Large intestine (tissue), 3 donors: ENCODE data around the gene TAF12. TPM values are rescaled to one million over a fixed set of nuclear protein-coding genes. Genes with fewer than 3 reads are reported as not detected.
A peak's percentile ranks its signal among the peaks of the same experiment; 100 is the strongest.
"Not testable (repeated sequence)": the region's sequence is repeated elsewhere in the genome, so short reads cannot be mapped to it uniquely, and the experiment has no call there.

Experiments
- DNase-seq, 2 donors: peaks; one replicate each; pipeline versions ENCODE4 v3.0.0 to v3.0.0-alpha.2; 2013
- H3K27ac ChIP-seq: one replicate; pipeline ENCODE4 v1.5.1; 2013; ENCODE audit warnings: low read length
- H3K27me3 ChIP-seq: 2 replicates; pipeline ENCODE4 v1.6.1; 2013; ENCODE audit warnings: low read length; ENCODE audit not compliant: control insufficient read depth, insufficient read depth
- H3K36me3 ChIP-seq: 2 replicates; pipeline ENCODE4 v1.6.1; 2013; ENCODE audit warnings: low read length; ENCODE audit not compliant: control insufficient read depth, insufficient read depth
- H3K4me1 ChIP-seq: one replicate; pipeline ENCODE4 v1.6.1; 2013; ENCODE audit warnings: low read length; ENCODE audit not compliant: control insufficient read depth, insufficient read depth
- H3K4me3 ChIP-seq: one replicate; pipeline ENCODE4 v1.5.1; 2013; ENCODE audit warnings: low read length
- H3K9me3 ChIP-seq: one replicate; pipeline ENCODE4 v1.6.1; 2013; ENCODE audit warnings: mild to moderate bottlenecking, low read depth, low read length, moderate library complexity; ENCODE audit not compliant: control insufficient read depth
- WGBS: methylation state at CpG from one replicate; pipeline ENCODE4 v1.1.5; 2013; ENCODE audit warnings: low lambda C conversion rate; ENCODE audit not compliant: insufficient coverage; 5-methylcytosine and 5-hydroxymethylcytosine counted together
- polyA plus RNA-seq: library from polyadenylated mRNA; unstranded; fragments of 120-200 nt; gene quantifications from one replicate; pipeline ENCODE4 v1.2.1, GENCODE V29; 2013

The TAF12 gene
- polyA plus RNA-seq, 1 donor: 27.5 TPM

DNA sequence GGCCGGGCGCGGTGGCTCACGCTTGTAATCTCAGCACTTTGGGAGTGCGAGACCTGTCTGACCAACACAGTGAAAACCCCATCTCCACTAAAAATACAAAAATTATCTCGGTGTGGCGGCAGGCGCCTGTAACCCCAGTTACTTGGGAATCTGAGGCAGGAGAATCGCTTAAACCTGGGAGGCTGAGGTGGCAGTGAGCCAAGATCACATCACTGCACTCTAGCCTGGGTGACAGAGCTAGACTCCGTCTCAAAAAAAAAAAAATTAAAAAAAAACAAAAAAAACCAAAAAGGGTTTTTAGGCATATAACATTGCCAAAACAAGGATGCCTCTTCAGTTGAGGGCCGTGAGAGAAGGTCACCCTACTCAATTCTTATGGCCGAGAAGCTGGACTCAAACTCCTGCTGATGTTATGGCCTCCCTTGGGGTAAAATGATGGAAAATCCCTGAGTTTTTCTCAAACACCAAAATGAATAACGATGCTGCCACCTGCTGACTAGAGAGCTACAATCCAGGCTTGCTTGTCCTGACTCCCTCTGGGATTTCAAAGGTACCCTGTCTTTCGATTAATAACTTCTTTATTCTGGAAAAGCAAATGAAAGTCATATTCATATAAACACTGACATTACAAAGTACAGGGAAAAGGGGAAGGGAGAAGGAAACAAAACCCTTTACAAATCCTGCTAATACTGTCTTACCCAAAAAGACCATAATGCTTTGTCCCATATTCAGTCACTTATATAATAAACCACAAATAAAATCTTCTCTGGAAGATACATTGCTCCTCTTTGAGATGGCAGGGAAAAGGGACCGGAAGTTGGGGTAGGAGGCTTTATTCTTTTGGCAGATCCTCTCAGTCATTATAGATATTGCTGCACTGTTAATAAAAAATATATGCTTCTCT, 40.1 kb downstream of the TAF12 start:
- H3K36me3 ChIP-seq: peaks cover 45% of the 10 kb centered on the region
- WGBS: 14% methylated on average over 1 of the region's 15 CpGs

GRCh38 chr1:28601696-28602095, 41.2 kb downstream of the TAF12 start:
- H3K36me3 ChIP-seq: peaks cover 37% of the 10 kb centered on the region
- no CpG with 5 or more reads among the region's 3 CpGs for WGBS
- H3K4me1 ChIP-seq: no peaks in the 10 kb centered on the region
- no peak overlapping the region for H3K4me3 ChIP-seq
- DNase-seq: no peak
- no peaks in the 10 kb centered on the region for H3K9me3 ChIP-seq
- no peak overlapping the region for H3K27ac ChIP-seq
- no peaks in the 10 kb centered on the region for H3K27me3 ChIP-seq

More for the DNA sequence above, 40.1 kb downstream of the TAF12 start:
- H3K27me3 ChIP-seq: no peaks in the 10 kb centered on the region
- no peaks in the 10 kb centered on the region for H3K4me1 ChIP-seq
- peak; percentile 49 to 54 for DNase-seq
- no peaks in the 10 kb centered on the region for H3K9me3 ChIP-seq
- H3K4me3 ChIP-seq: no peak overlapping the region
- no peak overlapping the region for H3K27ac ChIP-seq

DNA sequence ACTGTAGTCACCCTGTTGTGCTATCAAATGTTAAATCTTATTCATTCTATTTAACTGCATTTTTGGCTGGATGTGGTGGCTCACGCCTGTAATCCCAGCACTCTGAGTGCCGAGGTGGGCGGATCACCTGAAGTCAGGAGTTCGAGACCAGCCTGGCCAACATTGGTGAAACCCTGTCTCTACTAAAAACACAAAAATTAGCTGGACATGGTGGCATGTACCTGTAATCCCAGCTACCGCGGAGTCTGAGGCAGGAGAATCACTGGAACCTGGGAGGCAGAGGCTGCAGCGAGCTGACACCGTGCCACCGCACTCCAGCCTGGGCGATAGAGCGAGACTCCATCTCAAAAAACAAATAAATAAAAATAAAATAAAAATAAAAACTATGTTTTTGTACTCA, 46.6 kb downstream of the TAF12 start:
- no CpG with 5 or more reads among the region's 11 CpGs for WGBS
- H3K36me3 ChIP-seq, H3K27ac ChIP-seq, H3K4me1 ChIP-seq, DNase-seq, H3K27me3 ChIP-seq, H3K9me3 ChIP-seq, H3K4me3 ChIP-seq: not testable (repeated sequence)

DNA sequence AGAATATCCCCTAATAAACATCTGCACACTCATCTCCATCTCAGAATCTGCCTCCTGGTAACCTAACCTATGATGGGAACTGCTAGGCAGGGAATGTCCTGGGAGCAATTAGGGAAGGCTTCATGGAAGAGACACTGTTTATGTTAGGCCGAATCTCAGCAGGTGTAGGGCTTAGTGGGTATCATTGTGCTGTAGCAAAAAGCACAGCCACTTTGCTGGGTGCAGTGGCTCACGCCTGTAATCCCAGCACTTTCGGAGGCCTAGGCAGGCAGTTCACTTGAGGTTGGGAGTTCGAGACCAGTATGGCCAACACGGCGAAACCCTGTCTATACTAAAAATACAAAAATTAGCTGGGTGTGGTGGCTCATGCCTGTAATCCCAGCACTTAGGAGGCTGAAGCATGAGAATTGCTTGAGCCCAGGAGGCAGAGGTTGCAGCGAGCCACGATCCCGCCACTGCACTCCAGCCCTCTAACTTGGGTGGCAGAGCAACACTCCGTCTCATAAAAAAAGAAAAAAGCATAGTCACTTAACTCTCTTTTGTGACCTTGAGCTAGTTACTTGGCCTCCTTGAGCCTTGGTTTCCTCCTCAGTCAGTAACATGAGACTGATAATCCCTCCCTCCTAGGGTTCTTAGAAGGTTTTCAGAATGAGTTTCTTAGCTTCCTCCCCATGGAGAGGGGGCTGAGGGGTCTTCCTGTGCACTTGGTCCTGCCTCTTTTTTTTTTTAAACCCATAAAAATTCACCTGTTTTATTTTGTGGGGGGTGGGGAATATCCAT, 47.3 kb downstream of the TAF12 start:
- Histone ChIP-seq H3K36me3 (peaks cover 3% of the 10 kb centered on the region), H3K27me3 (no peaks in the 10 kb centered on the region), H3K9me3 (no peaks in the 10 kb centered on the region), H3K4me1 (peaks cover 13% of the 10 kb centered on the region), H3K4me3 (no peak overlapping the region), H3K27ac (no peak overlapping the region)
- no CpG with 5 or more reads among the region's 10 CpGs for WGBS
- DNase-seq: no peak

DNA sequence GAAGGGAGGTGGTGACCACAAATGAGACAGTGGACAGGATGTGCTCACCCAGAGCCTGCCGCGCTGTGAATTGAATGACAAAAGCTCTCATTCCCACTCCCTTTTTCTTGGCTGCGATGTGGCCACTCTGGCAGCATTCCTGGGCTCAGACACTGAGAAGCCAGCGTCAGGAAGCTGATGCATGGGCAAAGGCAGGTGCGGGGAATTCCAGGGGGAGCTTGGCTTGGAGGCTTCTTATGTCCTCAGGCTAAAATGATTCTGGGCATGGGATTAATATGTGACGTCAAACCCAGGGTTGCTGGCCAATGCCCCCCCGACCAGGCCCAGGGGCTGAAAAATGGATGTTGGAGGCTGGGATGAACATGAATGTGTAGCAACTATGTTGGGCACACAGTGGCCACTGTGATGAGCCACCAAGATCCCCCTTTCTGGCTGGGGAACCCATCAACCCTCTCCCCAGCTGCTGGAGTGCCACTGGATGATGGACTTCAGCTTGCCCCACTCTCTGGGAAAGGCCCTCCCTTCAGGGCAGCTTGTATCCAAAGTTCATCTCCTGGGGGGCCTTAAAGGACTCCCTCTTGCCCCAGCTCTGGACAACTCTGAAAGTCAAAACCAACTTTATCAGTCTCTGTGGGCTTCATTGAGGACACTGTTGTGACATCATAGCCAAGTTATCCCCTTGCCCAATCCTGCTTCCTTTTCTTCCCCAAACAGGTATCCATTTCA, 48.0 kb downstream of the TAF12 start:
- peaks cover 17% of the 10 kb centered on the region for H3K4me1 ChIP-seq
- 100% methylated on average over 2 of the region's 7 CpGs for WGBS
- not testable (repeated sequence) for DNase-seq, H3K9me3 ChIP-seq, H3K36me3 ChIP-seq, H3K27me3 ChIP-seq, H3K4me3 ChIP-seq, H3K27ac ChIP-seq

GRCh38 chr1:28593988-28594356, 48.9 kb downstream of the TAF12 start:
- Histone ChIP-seq H3K4me1 (peaks cover 17% of the 10 kb centered on the region), H3K4me3 (peak overlapping the region; percentile 54)
- not testable (repeated sequence) for H3K27me3 ChIP-seq, H3K27ac ChIP-seq, H3K9me3 ChIP-seq, H3K36me3 ChIP-seq, DNase-seq
- WGBS: no CpG with 5 or more reads among the region's 3 CpGs

GRCh38 chr1:28592321-28593071, 50.4 kb downstream of the TAF12 start:
- Histone ChIP-seq H3K27me3 (no peaks in the 10 kb centered on the region), H3K4me3 (peak overlapping the region; percentile 54), H3K27ac (peak overlapping the region; percentile 92), H3K4me1 (peaks cover 17% of the 10 kb centered on the region), H3K9me3 (peaks cover 4% of the 10 kb centered on the region), H3K36me3 (peaks cover 3% of the 10 kb centered on the region)
- DNase-seq: peak; percentile 16 to 57
- no CpG with 5 or more reads among the region's 81 CpGs for WGBS

GRCh38 chr1:28591708-28592320, 51.1 kb downstream of the TAF12 start, which contains the start of gene RAB42:
TSS of gene RAB42 (plus strand) at chr1:28592265. CDS start at chr1:28592512, 247 bp downstream.
- H3K9me3 ChIP-seq: peaks cover 4% of the 10 kb centered on the region

DNA sequence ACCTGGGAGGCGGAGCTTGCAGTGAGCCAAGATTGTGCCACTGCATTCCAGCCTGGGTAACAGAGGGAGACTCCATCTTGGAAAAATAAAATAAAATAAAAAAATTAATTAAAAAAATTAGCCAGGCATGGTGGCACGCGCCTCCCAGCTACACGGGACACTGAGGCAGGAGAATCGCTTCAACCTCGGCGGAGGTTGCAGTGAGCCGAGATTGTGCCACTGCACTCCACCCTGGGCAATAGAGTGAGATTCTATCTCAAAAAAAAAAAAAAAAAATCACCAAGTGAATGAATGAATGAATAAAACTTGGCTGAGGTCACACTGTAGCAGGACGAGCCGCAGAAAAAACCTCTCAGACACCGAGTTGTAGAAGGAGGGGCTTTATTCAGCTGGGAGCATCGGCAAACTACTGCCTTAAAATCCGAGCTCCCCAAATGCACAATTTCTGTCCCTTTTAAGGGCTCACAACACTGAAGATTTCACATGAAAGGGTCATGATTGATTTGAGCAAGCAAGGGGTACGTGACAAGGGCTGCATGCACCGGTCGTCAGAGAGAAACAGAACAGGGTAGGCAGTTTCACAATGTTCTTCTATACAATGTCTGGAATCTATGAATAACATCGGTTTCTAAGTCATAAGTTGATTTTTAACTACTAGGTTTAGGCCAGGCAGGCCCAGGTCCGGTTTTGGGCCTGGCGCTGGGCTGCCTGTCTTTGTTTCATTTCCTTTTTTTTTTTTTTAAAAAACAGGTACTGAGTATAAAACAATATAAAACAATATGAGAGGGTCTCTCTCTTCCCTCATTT, 56.1 kb downstream of the TAF12 start:
- H3K27me3 ChIP-seq, H3K36me3 ChIP-seq, H3K4me3 ChIP-seq, H3K9me3 ChIP-seq, DNase-seq, H3K27ac ChIP-seq: not testable (repeated sequence)
- WGBS: 96% methylated on average over 7 of the region's 19 CpGs
- H3K4me1 ChIP-seq: peaks cover 18% of the 10 kb centered on the region

More at GRCh38 chr1:28591708-28592320, 51.1 kb downstream of the TAF12 start, which contains the start of gene RAB42:
- Histone ChIP-seq H3K27ac (peak within 1 kb of the TSS; percentile 92), H3K4me1 (peaks cover 17% of the 10 kb centered on the region), H3K27me3 (no peaks in the 10 kb centered on the region), H3K36me3 (peaks cover 3% of the 10 kb centered on the region), H3K4me3 (peak within 1 kb of the TSS; percentile 54)
- no CpG with 5 or more reads among the region's 13 CpGs for WGBS
- peak; percentile 74 to 87 for DNase-seq
